Stimulated activated CD4-positive, alpha-beta T cell treated with anti-CD3 and anti-CD28 coated beads, Interleukin-12 subunit alpha, Interleukin-12 subunit beta, amount 100 ng/mL, for 48 hours (primary cell): ENCODE measurements around the gene KRTAP5-8.
A peak's percentile ranks its signal among the peaks of the same experiment; 100 is the strongest.
"Not testable (repeated sequence)": the region's sequence is repeated elsewhere in the genome, so short reads cannot be mapped to it uniquely, and the experiment has no call there.

Experiments
- DNase-seq, 3 donors: peaks; one replicate each; pipeline ENCODE4 v3.0.0-alpha.2; 2020; ENCODE audit warnings: low read depth in 2 of 3, low spot score in 1 of 3

KRTAP5-8 gene

GRCh38 chr11:71571101-71571850 is 33.5 kb downstream of the KRTAP5-8 start:
- DNase-seq = not testable (repeated sequence)

- no peak for DNase-seq
Observed at GRCh38 chr11:71572811-71573210, 35.0 kb downstream of the KRTAP5-8 start.

GRCh38 chr11:71574418-71574817 is 36.6 kb downstream of the KRTAP5-8 start:
- no peak for DNase-seq

- DNase-seq = no peak
Observed at GRCh38 chr11:71575723-71576424, 38.0 kb downstream of the KRTAP5-8 start.

GRCh38 chr11:71576688-71577465 is 39.1 kb downstream of the KRTAP5-8 start:
- DNase-seq = not testable (repeated sequence)

GRCh38 chr11:71577469-71578004 is 39.7 kb downstream of the KRTAP5-8 start:
- no peak for DNase-seq

- not testable (repeated sequence) for DNase-seq
Observed at GRCh38 chr11:71579513-71579912, 41.7 kb downstream of the KRTAP5-8 start.

- DNase-seq = peak in 2 of 3 donors; percentile 8 to 32
Observed at GRCh38 chr11:71580057-71581003, 42.5 kb downstream of the KRTAP5-8 start.

GRCh38 chr11:71581826-71582225 is 44.0 kb downstream of the KRTAP5-8 start:
- no peak for DNase-seq

- no peak for DNase-seq
Observed at GRCh38 chr11:71582309-71582895, 44.6 kb downstream of the KRTAP5-8 start, which contains the start of gene KRTAP5-11. Gene KRTAP5-11 (minus strand): TSS chr11:71582875. CDS start chr11:71582837, 38 bp downstream.

- DNase-seq = not testable (repeated sequence)
Observed at GRCh38 chr11:71582969-71583368, 45.1 kb downstream of the KRTAP5-8 start.

- not testable (repeated sequence) for DNase-seq
Observed at GRCh38 chr11:71585673-71586072, 47.8 kb downstream of the KRTAP5-8 start.

GRCh38 chr11:71588314-71588713 is 50.5 kb downstream of the KRTAP5-8 start:
- DNase-seq = not testable (repeated sequence)
